ENCODE results near the gene ICAM5.
A peak's percentile ranks its signal among the peaks of the same experiment; 100 is the strongest.
"Not testable (repeated sequence)": the region's sequence is repeated elsewhere in the genome, so short reads cannot be mapped to it uniquely, and the experiment has no call there.

ICAM5 gene

GRCh38 chr19:10279737-10280442 lies 9.9 kb upstream of the ICAM5 start:
- TF ChIP-seq CTCF (IDR thresholded peaks at IDR 0.05; ENCODE audit: insufficient read depth, low read depth, low read length, missing control alignments) = no peak
- no peak overlapping the region for H3K4me3 ChIP-seq (ENCODE audit: low read depth, low read length)
- no peak for DNase-seq (ENCODE audit: low read depth)

- not testable (repeated sequence) for H3K4me3 ChIP-seq (ENCODE audit: low read depth, low read length); DNase-seq (ENCODE audit: low read depth)
These were observed 7.7 kb upstream of the ICAM5 start for GRCh38 chr19:10282043-10282442.

GRCh38 chr19:10283301-10284064 lies 6.3 kb upstream of the ICAM5 start:
- no peak for DNase-seq (ENCODE audit: low read depth)
- no peak for TF ChIP-seq CTCF (IDR thresholded peaks at IDR 0.05; ENCODE audit: insufficient read depth, low read depth, low read length, missing control alignments)
- no peak overlapping the region for H3K4me3 ChIP-seq (ENCODE audit: low read depth, low read length)

- H3K4me3 ChIP-seq (ENCODE audit: low read depth, low read length) = no peak overlapping the region
- DNase-seq (ENCODE audit: low read depth) = peak; percentile 12
- no peak for TF ChIP-seq CTCF (IDR thresholded peaks at IDR 0.05; ENCODE audit: insufficient read depth, low read depth, low read length, missing control alignments)
These were observed 5.4 kb upstream of the ICAM5 start for GRCh38 chr19:10284065-10284959.

- DNase-seq (ENCODE audit: low read depth) = no peak
- no peak for TF ChIP-seq CTCF (IDR thresholded peaks at IDR 0.05; ENCODE audit: insufficient read depth, low read depth, low read length, missing control alignments)
- H3K4me3 ChIP-seq (ENCODE audit: low read depth, low read length) = no peak overlapping the region
These were observed 4.8 kb upstream of the ICAM5 start for GRCh38 chr19:10284960-10285278.

GRCh38 chr19:10285393-10285792 lies 4.4 kb upstream of the ICAM5 start:
- H3K4me3 ChIP-seq (ENCODE audit: low read depth, low read length) = no peak overlapping the region
- DNase-seq (ENCODE audit: low read depth) = no peak
- TF ChIP-seq CTCF (IDR thresholded peaks at IDR 0.05; ENCODE audit: insufficient read depth, low read depth, low read length, missing control alignments) = no peak

Measured in GM12865 (cell line).